GM12878 (cell line): ENCODE data around the gene MT1G. TPM values are rescaled to one million over a fixed set of nuclear protein-coding genes. Genes with fewer than 3 reads are reported as not detected.
A peak's percentile ranks its signal among the peaks of the same experiment; 100 is the strongest.

Experiments
- ATAC-seq: fragments of 200-7000 bp; cut with Tn5 transposase; 3 replicates; pipeline ENCODE4 v1.9.1; 2020; ENCODE audit warnings: mild to moderate bottlenecking, moderate library complexity
- BruUV-seq: library from RNA; stranded (reverse); fragments of 400-500 nt; replicated peaks from 2 replicates; lab custom pipeline; 2021; lab: Mats Ljungman, UMichigan
- CTCF ChIA-PET: fragments of 300-600 bp; sonication (Branson Sonifier 250); formaldehyde crosslinking; extraction: SDS; loops from one replicate; lab custom pipeline; 2021; ENCODE audit warnings: inconsistent platforms; lab: Yijun Ruan, JAX
- POLR2A ChIA-PET: fragments of 350-600 bp; formaldehyde crosslinking; extraction: SDS; loops from one replicate; lab custom pipeline; 2021; ENCODE audit warnings: inconsistent platforms; lab: Charles Lee
- RAD21 ChIA-PET: fragments of 300-600 bp; sonication (Branson Sonifier 250); formaldehyde crosslinking; loops from one replicate; lab custom pipeline; 2023; ENCODE audit warnings: antibody characterized with exemption; ENCODE audit not compliant: unreplicated experiment; lab: Charles Lee
- SMC1A ChIA-PET: fragments of 300-600 bp; sonication (Branson Sonifier 250); formaldehyde crosslinking; loops from one replicate; lab custom pipeline; 2023; ENCODE audit not compliant: unreplicated experiment, uncharacterized antibody; lab: Charles Lee
- DNase-seq: peaks from one replicate; pipeline ENCODE4 v3.0.0-alpha.2; 2011; ENCODE audit warnings: low read depth, low spot score
- FAIRE-seq: peaks from 3 replicates; lab custom pipeline; 2011; peaks lifted over from hg19 to GRCh38; lab: Jason Lieb, UNC
- H2AFZ ChIP-seq: 2 replicates; pipeline ENCODE4 v1.6.0; 2011; ENCODE audit warnings: low read depth, low read length, control low read depth; ENCODE audit not compliant: control insufficient read depth
- H3K27ac ChIP-seq: 2 replicates; pipeline ENCODE4 v1.5.1; 2011; ENCODE audit warnings: control low read depth; ENCODE audit not compliant: control insufficient read depth, insufficient read depth
- H3K27me3 ChIP-seq, 2 experiments: replicated peaks in 1 of 2; 2 replicates each; pipeline versions ENCODE4 v1.6.0 to v1.6.1; 2011; ENCODE audit warnings: low read length in 1 of 2; ENCODE audit not compliant: control insufficient read depth in 2 of 2, insufficient read depth in 2 of 2
- H3K36me3 ChIP-seq, 2 experiments: 2 replicates each; pipeline ENCODE4 v1.5.1; 2011; ENCODE audit warnings: low read length in 1 of 2; ENCODE audit not compliant: control insufficient read depth in 2 of 2, insufficient read depth in 2 of 2
- H3K4me1 ChIP-seq: 2 replicates; pipeline ENCODE4 v1.6.1; 2011; ENCODE audit warnings: mild to moderate bottlenecking, low read length, moderate library complexity, mixed read lengths; ENCODE audit not compliant: control insufficient read depth, insufficient read depth
- H3K4me2 ChIP-seq: 2 replicates; pipeline ENCODE4 v1.6.0; 2011; ENCODE audit warnings: control low read depth; ENCODE audit not compliant: control insufficient read depth, insufficient read depth
- H3K4me3 ChIP-seq: fragments of 200-600 bp; sonication (generic); 2 replicates; pipeline ENCODE4 v1.5.1; 2016
- H3K79me2 ChIP-seq: 2 replicates; pipeline ENCODE4 v1.6.0; 2011; ENCODE audit warnings: low read length; ENCODE audit not compliant: control insufficient read depth, insufficient read depth
- H3K9ac ChIP-seq: 2 replicates; pipeline ENCODE4 v1.8.0; 2011; ENCODE audit warnings: low read length, control low read depth, mixed read lengths; ENCODE audit not compliant: control insufficient read depth, insufficient read depth
- H3K9me3 ChIP-seq: replicated peaks from 3 replicates; pipeline ENCODE4 v1.5.1; 2011; ENCODE audit warnings: mild to moderate bottlenecking, low read length; ENCODE audit not compliant: control insufficient read depth, insufficient read depth
- H4K20me1 ChIP-seq: 2 replicates; pipeline ENCODE4 v1.6.0; 2011; ENCODE audit not compliant: control insufficient read depth, insufficient read depth
- HDAC6 ChIP-seq: fragments of 200-600 bp; sonication (generic); IDR thresholded peaks from one replicate; pipeline ENCODE4 v1.8.0; 2017; ENCODE audit warnings: antibody characterized with exemption; ENCODE audit not compliant: unreplicated experiment
- IRF3 ChIP-seq: fragments of 450-650 bp; IDR thresholded peaks from 2 replicates; pipeline ENCODE4 v1.6.1; 2014; ENCODE audit warnings: mild to moderate bottlenecking
- LARP7 ChIP-seq: fragments of 450-650 bp; IDR thresholded peaks from 2 replicates; pipeline ENCODE4 v1.6.1; 2017; ENCODE audit warnings: mild to moderate bottlenecking
- MAX ChIP-seq: IDR thresholded peaks from 2 replicates; pipeline ENCODE4 v1.6.1; 2012; ENCODE audit warnings: low read depth, low read length, improper control_type of control experiment
- SMAD5 ChIP-seq: IDR thresholded peaks from 2 replicates; pipeline ENCODE4 v1.6.1; 2016; ENCODE audit warnings: antibody characterized with exemption, low read depth
- SUZ12 ChIP-seq: fragments of 200-600 bp; sonication (generic); IDR thresholded peaks from one replicate; pipeline ENCODE4 v1.6.1; 2018; ENCODE audit warnings: antibody characterized with exemption, mild to moderate bottlenecking; ENCODE audit not compliant: unreplicated experiment
- USF2 ChIP-seq: IDR thresholded peaks from 2 replicates; pipeline ENCODE4 v1.6.1; 2011; ENCODE audit warnings: low read depth, low read length, improper control_type of control experiment, borderline replicate concordance
- WGBS: methylation state at CpG from one replicate; pipeline ENCODE4 v1.1.6; 2016; ENCODE audit warnings: low lambda C conversion rate; ENCODE audit not compliant: insufficient replicate concordance, insufficient coverage; ENCODE audit errors: missing lambda C conversion rate; 5-methylcytosine and 5-hydroxymethylcytosine counted together
- in situ Hi-C: fragments of 300-500 bp; cut with MboI; formaldehyde crosslinking; loops from 9 replicates; pipeline ENCODE4 v1.14.3; 2018; ENCODE audit warnings: mixed read lengths
- intact Hi-C: fragments of 100-400 bp; cut with micrococcal nuclease; formaldehyde crosslinking; loops from one replicate; pipeline ENCODE4 v1.14.2; 2022; ENCODE audit not compliant: unreplicated experiment
- polyA plus RNA-seq, 11 experiments: library from polyadenylated mRNA; depleted of rRNA in 4 of 11; unstranded in 6 of 11; stranded (reverse) in 5 of 11; fragments of >200 nt; fragmentation: Nextera tagmentation in 4 of 11; fragmentation: Illumina TruSeq in 1 of 11; extraction: Ambion mirVana in 4 of 11; extraction: Trizol in 1 of 11; gene quantifications; 1 replicate in 1 of 11; 2 replicates in 10 of 11; pipeline versions ENCODE4 v1.2.1 to v1.2.3, GENCODE V29; 2011 to 2016; ENCODE audit warnings: inconsistent platforms in 2 of 11, missing spikeins in 2 of 11, low read depth in 1 of 11
- total RNA-seq, 4 experiments: library from RNA; depleted of rRNA in 3 of 4; stranded (reverse); fragments of >200 nt in 3 of 4; fragmentation: Illumina TruSeq in 1 of 4; extraction: Trizol in 1 of 4; gene quantifications; 2 replicates each; pipeline versions ENCODE4 v1.2.1 to v1.2.3, GENCODE V29; 2013 to 2021

The MT1G gene
- total and polyA plus RNA-seq, 10 of the 15 experiments (the other 5 are each of a cell fraction or from before 2014, with no cell fraction given): 1.2 to 9.1 (median 4.6) TPM

- intact Hi-C loops: no loop called here
- peak; percentile 49 for FAIRE-seq
- H3K4me3 ChIP-seq: no peak overlapping the region
- SMC1A ChIA-PET: interaction anchor here (0.9 kb wide), 1 partner anchor 29 kb away, joined by 3 read pairs; no protein-coding TSS in a partner anchor
- no peaks in the 10 kb centered on the region for H3K36me3 ChIP-seq
- H3K4me1 ChIP-seq: no peaks in the 10 kb centered on the region
- H4K20me1 ChIP-seq: no peaks in the 10 kb centered on the region
- H2AFZ ChIP-seq: no peak overlapping the region
- no peak overlapping the region for H3K4me2 ChIP-seq
- in situ Hi-C loops: no loop called here
- WGBS: 91% methylated on average over 2 of the region's 2 CpGs
- ATAC-seq: no peak
- no peak overlapping the region for H3K9ac ChIP-seq
- TF ChIP-seq LARP7: no peak
- TF ChIP-seq MAX: no peak
- no peak for TF ChIP-seq HDAC6
- no peak for TF ChIP-seq IRF3
- TF ChIP-seq SUZ12: no peak
- TF ChIP-seq USF2: no peak
- TF ChIP-seq SMAD5: no peak
- POLR2A ChIA-PET: interaction anchor here (1.1 kb wide), 1 partner anchor 391 kb away, joined by 3 read pairs; no protein-coding TSS in a partner anchor
- H3K27ac ChIP-seq: no peak overlapping the region
- no peaks in the 10 kb centered on the region for H3K79me2 ChIP-seq
- CTCF ChIA-PET: interaction anchor here (0.8 to 2.0 kb wide), 3 partner anchors 37 to 61 kb away, joined by 3 to 6 read pairs (median 3); no protein-coding TSS in a partner anchor
- no TSS peak for BruUV-seq
- RAD21 ChIA-PET: no interaction called here
- DNase-seq: no peak
- peaks cover 17 to 29% of the 10 kb centered on the region in 2 experiments for H3K27me3 ChIP-seq
- no peaks in the 10 kb centered on the region for H3K9me3 ChIP-seq
These were observed 26.7 kb downstream of the MT1G start for GRCh38 chr16:56641166-56641565.
